Neural cell (in vitro differentiated cells): ENCODE data around the gene POPDC2.

Source experiments
- EP300 ChIP-seq: fragments of 450-650 bp; conservative IDR thresholded peaks from 2 replicates; pipeline ENCODE4 v1.6.1; 2014; ENCODE audit warnings: antibody characterized with exemption, mild to moderate bottlenecking, moderate library complexity; ENCODE audit not compliant: poor library complexity, severe bottlenecking
- EZH2 ChIP-seq: fragments of 200-600, 300-800 bp; shearing (Covaris generic), sonication (generic); IDR thresholded peaks from 2 replicates; pipeline ENCODE4 v1.6.1; 2014; ENCODE audit warnings: antibody characterized with exemption, low read length, borderline replicate concordance, mild to moderate bottlenecking; ENCODE audit not compliant: insufficient read depth, poor library complexity, severe bottlenecking
- MXI1 ChIP-seq: fragments of 450-650 bp; conservative IDR thresholded peaks from 2 replicates; pipeline ENCODE4 v1.6.1; 2014; ENCODE audit warnings: antibody characterized with exemption, mild to moderate bottlenecking; ENCODE audit not compliant: poor library complexity, severe bottlenecking
- POLR2AphosphoS5 ChIP-seq: IDR thresholded peaks from 2 replicates; pipeline ENCODE4 v1.6.1; 2012
- RAD21 ChIP-seq: fragments of 450-650 bp; conservative IDR thresholded peaks from 2 replicates; pipeline ENCODE4 v1.6.1; 2014; ENCODE audit warnings: antibody characterized with exemption, mild to moderate bottlenecking, moderate library complexity
- SMC3 ChIP-seq: fragments of 450-650 bp; conservative IDR thresholded peaks from 2 replicates; pipeline ENCODE4 v1.6.1; 2014; ENCODE audit warnings: antibody characterized with exemption, mild to moderate bottlenecking, moderate library complexity; ENCODE audit not compliant: poor library complexity
- TAF1 ChIP-seq: IDR thresholded peaks from 2 replicates; pipeline ENCODE4 v1.6.1; 2012; ENCODE audit warnings: low read depth
- TF ChIP-seq, protein P1 (sequence below): fragments of 450-650 bp; IDR thresholded peaks from 2 replicates; pipeline ENCODE4 v1.5.1; 2014; ENCODE audit warnings: antibody characterized with exemption, mild to moderate bottlenecking, moderate library complexity; ENCODE audit not compliant: poor library complexity, severe bottlenecking
- TF ChIP-seq, protein P2 (sequence below): IDR thresholded peaks from 2 replicates; pipeline ENCODE4 v1.6.1; 2012; ENCODE audit warnings: borderline replicate concordance

DNA sequence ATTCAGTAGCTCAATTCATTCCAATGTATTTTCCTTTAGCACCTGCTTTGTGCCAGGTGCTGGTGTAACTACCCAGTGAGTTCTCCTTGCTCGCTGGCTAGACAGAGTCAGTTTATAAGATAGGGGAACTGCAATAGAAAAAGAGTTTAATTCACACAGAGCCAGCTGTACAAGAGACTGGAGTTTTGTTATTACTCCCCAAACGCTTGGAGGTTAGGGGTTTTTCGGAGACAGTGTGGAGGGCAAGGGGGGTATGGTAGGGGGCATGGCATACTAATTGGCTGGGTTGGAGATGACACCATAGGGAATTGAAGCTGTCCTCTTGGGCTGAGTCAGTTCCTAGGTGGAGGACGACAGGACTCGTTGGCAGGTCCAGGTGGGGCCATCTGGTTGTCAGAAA is 37.0 kb upstream of the POPDC2 start:
- no peak for TF ChIP-seq POLR2AphosphoS5
- TF ChIP-seq, protein P1, sequence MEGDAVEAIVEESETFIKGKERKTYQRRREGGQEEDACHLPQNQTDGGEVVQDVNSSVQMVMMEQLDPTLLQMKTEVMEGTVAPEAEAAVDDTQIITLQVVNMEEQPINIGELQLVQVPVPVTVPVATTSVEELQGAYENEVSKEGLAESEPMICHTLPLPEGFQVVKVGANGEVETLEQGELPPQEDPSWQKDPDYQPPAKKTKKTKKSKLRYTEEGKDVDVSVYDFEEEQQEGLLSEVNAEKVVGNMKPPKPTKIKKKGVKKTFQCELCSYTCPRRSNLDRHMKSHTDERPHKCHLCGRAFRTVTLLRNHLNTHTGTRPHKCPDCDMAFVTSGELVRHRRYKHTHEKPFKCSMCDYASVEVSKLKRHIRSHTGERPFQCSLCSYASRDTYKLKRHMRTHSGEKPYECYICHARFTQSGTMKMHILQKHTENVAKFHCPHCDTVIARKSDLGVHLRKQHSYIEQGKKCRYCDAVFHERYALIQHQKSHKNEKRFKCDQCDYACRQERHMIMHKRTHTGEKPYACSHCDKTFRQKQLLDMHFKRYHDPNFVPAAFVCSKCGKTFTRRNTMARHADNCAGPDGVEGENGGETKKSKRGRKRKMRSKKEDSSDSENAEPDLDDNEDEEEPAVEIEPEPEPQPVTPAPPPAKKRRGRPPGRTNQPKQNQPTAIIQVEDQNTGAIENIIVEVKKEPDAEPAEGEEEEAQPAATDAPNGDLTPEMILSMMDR: no peak
- TF ChIP-seq TAF1: no peak
- TF ChIP-seq SMC3: no peak
- TF ChIP-seq MXI1: no peak
- no peak for TF ChIP-seq EZH2
- TF ChIP-seq, protein P2, sequence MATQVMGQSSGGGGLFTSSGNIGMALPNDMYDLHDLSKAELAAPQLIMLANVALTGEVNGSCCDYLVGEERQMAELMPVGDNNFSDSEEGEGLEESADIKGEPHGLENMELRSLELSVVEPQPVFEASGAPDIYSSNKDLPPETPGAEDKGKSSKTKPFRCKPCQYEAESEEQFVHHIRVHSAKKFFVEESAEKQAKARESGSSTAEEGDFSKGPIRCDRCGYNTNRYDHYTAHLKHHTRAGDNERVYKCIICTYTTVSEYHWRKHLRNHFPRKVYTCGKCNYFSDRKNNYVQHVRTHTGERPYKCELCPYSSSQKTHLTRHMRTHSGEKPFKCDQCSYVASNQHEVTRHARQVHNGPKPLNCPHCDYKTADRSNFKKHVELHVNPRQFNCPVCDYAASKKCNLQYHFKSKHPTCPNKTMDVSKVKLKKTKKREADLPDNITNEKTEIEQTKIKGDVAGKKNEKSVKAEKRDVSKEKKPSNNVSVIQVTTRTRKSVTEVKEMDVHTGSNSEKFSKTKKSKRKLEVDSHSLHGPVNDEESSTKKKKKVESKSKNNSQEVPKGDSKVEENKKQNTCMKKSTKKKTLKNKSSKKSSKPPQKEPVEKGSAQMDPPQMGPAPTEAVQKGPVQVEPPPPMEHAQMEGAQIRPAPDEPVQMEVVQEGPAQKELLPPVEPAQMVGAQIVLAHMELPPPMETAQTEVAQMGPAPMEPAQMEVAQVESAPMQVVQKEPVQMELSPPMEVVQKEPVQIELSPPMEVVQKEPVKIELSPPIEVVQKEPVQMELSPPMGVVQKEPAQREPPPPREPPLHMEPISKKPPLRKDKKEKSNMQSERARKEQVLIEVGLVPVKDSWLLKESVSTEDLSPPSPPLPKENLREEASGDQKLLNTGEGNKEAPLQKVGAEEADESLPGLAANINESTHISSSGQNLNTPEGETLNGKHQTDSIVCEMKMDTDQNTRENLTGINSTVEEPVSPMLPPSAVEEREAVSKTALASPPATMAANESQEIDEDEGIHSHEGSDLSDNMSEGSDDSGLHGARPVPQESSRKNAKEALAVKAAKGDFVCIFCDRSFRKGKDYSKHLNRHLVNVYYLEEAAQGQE: no peak
- no peak for TF ChIP-seq RAD21
- no peak for TF ChIP-seq EP300
